ENCODE results near the gene ADAMTS8. TPM values are rescaled to one million over a fixed set of nuclear protein-coding genes. Genes with fewer than 3 reads are reported as not detected.

The ADAMTS8 gene
- total RNA-seq, 2 donors from 2014 or later, result 0.82 to 1.7 TPM

- WGBS, result 89% methylated on average over 2 of the region's 2 CpGs
- Histone ChIP-seq H3K4me1 (replicated peaks) (peaks cover 6% of the 10 kb centered on the region), H3K36me3 (no peaks in the 10 kb centered on the region), H3K9me3 (no peaks in the 10 kb centered on the region), H3K27ac (no peak overlapping the region), H3K27me3 (replicated peaks; ENCODE audit: insufficient read depth) (peaks cover 5% of the 10 kb centered on the region), H3K4me3 (no peak overlapping the region)
- TF ChIP-seq POLR2A (IDR thresholded peaks at IDR 0.05), result no peak
- TF ChIP-seq CTCF (IDR thresholded peaks at IDR 0.05), result no peak
- no peak for TF ChIP-seq POLR2AphosphoS5 (IDR thresholded peaks at IDR 0.05)
- DNase-seq (ENCODE audit: low spot score), result no peak
- intact Hi-C loops (cut with DNase I), result loop anchor here (2.0 kb wide), 1 partner anchor 214 kb away; no protein-coding TSS in a partner anchor
Observed at GRCh38 chr11:130429120-130429681, 792 bp upstream of the ADAMTS8 start.

DNA sequence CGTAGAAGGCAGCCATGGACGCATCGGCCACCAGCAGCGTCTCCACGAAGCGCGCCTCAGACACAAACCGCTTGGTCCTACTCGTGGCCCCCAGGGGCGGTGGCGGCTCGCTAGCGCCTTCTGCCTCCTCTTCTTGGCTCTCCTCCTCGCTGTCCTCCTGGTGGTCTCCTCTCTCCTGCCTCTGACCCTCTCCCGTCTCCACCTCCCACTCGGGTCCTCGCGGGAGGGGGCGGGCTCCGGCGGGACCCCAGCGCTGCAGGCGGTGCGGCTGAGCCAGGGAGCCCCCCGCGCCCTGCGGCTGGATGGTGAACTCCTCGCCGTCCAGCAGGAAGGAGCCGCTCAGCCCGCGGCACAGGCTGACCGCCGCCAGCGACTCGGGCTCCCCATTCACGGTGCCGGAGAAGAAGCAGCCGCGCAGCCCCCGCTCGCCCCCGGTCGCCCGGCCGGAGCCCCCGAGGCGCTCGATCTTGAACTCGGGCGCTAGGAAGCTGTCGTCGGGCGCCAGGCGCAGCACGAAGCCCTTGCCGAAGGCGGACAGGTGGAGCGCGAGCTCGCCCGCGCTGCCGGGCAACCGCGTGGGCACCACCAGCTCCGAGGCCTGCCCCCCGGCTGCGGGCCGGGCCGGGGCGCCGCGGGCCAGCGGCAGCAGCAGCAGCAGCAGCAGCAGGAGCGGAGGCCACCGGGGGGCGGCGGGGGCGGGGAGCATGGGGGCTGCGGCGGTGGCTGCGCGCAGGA lies 661 bp downstream of the ADAMTS8 start:
- H3K27ac ChIP-seq, result no peak overlapping the region
- under 1% methylated on average over 57 of the region's 84 CpGs for WGBS
- intact Hi-C loops (cut with DNase I), result loop anchor here (2.0 kb wide), 2 partner anchors 37 to 213 kb away; no protein-coding TSS in a partner anchor
- H3K27me3 ChIP-seq (replicated peaks; ENCODE audit: insufficient read depth), result peaks cover 5% of the 10 kb centered on the region
- no peaks in the 10 kb centered on the region for H3K9me3 ChIP-seq
- H3K36me3 ChIP-seq, result no peaks in the 10 kb centered on the region
- peaks cover 6% of the 10 kb centered on the region for H3K4me1 ChIP-seq (replicated peaks)
- TF ChIP-seq POLR2A (IDR thresholded peaks at IDR 0.05) (no peak), CTCF (IDR thresholded peaks at IDR 0.05) (peak in 1 of 4 experiments; percentile 34)
- no peak for DNase-seq (ENCODE audit: low spot score)
- peak overlapping the region; percentile 21 to 33 for H3K4me3 ChIP-seq

DNA sequence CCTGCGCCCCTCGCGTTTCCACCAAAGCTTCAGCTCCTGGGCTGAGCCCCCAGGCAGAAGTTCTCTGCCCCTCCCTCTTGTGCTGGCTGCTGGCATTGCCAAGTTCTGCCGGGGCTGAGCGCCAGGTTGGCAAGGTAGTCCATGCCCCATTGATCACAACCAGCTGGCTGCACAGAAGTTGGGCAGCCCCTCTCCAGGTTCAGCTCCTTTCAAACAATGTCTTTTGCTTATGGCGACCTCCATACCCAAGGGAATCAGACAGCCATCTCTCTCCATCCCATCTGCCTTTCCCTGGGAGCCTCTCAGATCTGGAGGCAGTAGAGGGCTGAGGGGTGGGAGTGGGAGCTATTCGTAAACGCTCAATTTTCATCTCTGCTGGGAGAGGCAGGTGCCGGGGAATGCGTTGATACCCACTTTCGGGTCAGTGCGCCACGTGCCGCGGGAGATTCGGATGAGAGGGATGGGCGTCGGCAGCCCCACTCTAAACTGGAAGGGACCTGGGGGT lies 1.5 kb downstream of the ADAMTS8 start:
- H3K4me1 ChIP-seq (replicated peaks), result peaks cover 6% of the 10 kb centered on the region
- 12% methylated on average over 18 of the region's 18 CpGs for WGBS
- no peak for DNase-seq (ENCODE audit: low spot score)
- no peaks in the 10 kb centered on the region for H3K36me3 ChIP-seq
- intact Hi-C loops (cut with DNase I), result loop anchor here (2.0 kb wide), 1 partner anchor 36 kb away; no protein-coding TSS in a partner anchor
- H3K27me3 ChIP-seq (replicated peaks; ENCODE audit: insufficient read depth), result peaks cover 5% of the 10 kb centered on the region
- H3K4me3 ChIP-seq, result peak overlapping the region in 1 of 2 donors; percentile 33
- H3K27ac ChIP-seq, result no peak overlapping the region
- no peaks in the 10 kb centered on the region for H3K9me3 ChIP-seq
- TF ChIP-seq POLR2A (IDR thresholded peaks at IDR 0.05) (no peak), CTCF (IDR thresholded peaks at IDR 0.05) (no peak), POLR2AphosphoS5 (IDR thresholded peaks at IDR 0.05) (no peak)

DNA sequence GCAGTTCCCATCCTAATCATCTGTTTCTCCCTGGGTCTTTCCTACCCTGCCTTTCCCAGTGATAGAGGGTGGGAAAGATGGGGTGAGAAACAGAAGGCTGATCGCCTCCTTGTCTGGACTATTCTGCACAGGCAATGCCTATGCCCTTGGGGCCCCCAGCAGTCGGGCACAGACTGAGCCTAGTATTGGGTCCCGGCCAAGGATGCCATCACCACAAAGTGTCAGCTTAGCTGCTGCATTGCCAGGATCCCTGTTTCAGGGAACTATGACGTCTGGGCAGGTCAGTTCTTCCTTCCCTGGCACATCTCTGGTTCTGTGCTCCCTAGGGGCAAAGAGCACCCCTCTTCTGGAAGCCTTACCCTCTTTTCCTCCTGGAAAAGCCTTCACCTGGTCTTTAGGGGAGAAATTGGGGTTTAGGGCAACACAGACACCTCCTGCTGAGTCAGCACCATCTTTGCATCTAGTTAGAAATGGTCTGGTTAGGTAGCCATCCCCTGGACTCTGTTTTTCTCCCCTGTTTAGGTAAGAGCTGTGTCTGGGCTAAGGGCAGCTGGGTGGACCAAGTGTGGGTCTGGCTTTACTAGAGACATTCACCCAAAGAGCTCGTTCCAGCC lies 2.1 kb downstream of the ADAMTS8 start:
- no peaks in the 10 kb centered on the region for H3K9me3 ChIP-seq
- intact Hi-C loops (cut with DNase I), result loop anchor here (2.0 kb wide), 1 partner anchor 36 kb away; no protein-coding TSS in a partner anchor
- no peak overlapping the region for H3K4me3 ChIP-seq
- peak overlapping the region in 1 of 2 donors; percentile 14 for H3K27ac ChIP-seq
- H3K27me3 ChIP-seq (replicated peaks; ENCODE audit: insufficient read depth), result peaks cover 5% of the 10 kb centered on the region
- DNase-seq (ENCODE audit: low spot score), result no peak
- no peak for TF ChIP-seq CTCF (IDR thresholded peaks at IDR 0.05)
- no peak for TF ChIP-seq POLR2AphosphoS5 (IDR thresholded peaks at IDR 0.05)
- TF ChIP-seq POLR2A (IDR thresholded peaks at IDR 0.05), result no peak
- peaks cover 6% of the 10 kb centered on the region for H3K4me1 ChIP-seq (replicated peaks)
- no peaks in the 10 kb centered on the region for H3K36me3 ChIP-seq
- WGBS, result 41% methylated on average over 5 of the region's 5 CpGs
